K562 (cell line): ENCODE data around the gene LSS. TPM values are rescaled to one million over a fixed set of nuclear protein-coding genes. Genes with fewer than 3 reads are reported as not detected.
"Not testable (repeated sequence)": the region's sequence is repeated elsewhere in the genome, so short reads cannot be mapped to it uniquely, and the experiment has no call there.

Source experiments
- ARID1B ChIP-seq: fragments of 450-650 bp; IDR thresholded peaks from 2 replicates; pipeline ENCODE4 v1.6.1; 2016; ENCODE audit warnings: antibody characterized with exemption, mild to moderate bottlenecking, inconsistent platforms
- CTCFL ChIP-seq: IDR thresholded peaks from 2 replicates; pipeline ENCODE4 v1.6.1; 2011; ENCODE audit warnings: borderline replicate concordance, low read depth, mild to moderate bottlenecking, moderate library complexity, low read length; ENCODE audit not compliant: insufficient read depth, poor library complexity, severe bottlenecking
- DEAF1 ChIP-seq: fragments of 450-650 bp; formaldehyde crosslinking; IDR thresholded peaks from 2 replicates; pipeline ENCODE4 v1.4.0; 2020; ENCODE audit warnings: mild to moderate bottlenecking, moderate library complexity
- HDAC1 ChIP-seq, 2 experiments: fragments of 450-650 bp; IDR thresholded peaks; 2 replicates each; pipeline ENCODE4 v1.6.1; 2016 to 2017; ENCODE audit warnings: inconsistent platforms in 1 of 2, mild to moderate bottlenecking in 1 of 2, moderate library complexity in 1 of 2
- L3MBTL2 ChIP-seq: fragments of 450-650 bp; IDR thresholded peaks from 2 replicates; pipeline ENCODE4 v1.6.1; 2016; ENCODE audit warnings: mild to moderate bottlenecking, moderate library complexity
- LARP7 ChIP-seq: fragments of 450-650 bp; IDR thresholded peaks from 2 replicates; pipeline ENCODE4 v1.6.1; 2016
- MTA1 ChIP-seq: fragments of 450-650 bp; IDR thresholded peaks from 2 replicates; pipeline ENCODE4 v1.6.1; 2017; ENCODE audit warnings: borderline replicate concordance
- MTA3 ChIP-seq: fragments of 450-650 bp; formaldehyde crosslinking; IDR thresholded peaks from 2 replicates; pipeline ENCODE4 v1.6.1; 2017; ENCODE audit warnings: mild to moderate bottlenecking, borderline replicate concordance
- NRF1 ChIP-seq, 2 experiments: fragments of 450-650 bp; IDR thresholded peaks in 1 of 2; conservative IDR thresholded peaks in 1 of 2; 2 replicates each; pipeline ENCODE4 v1.6.1; 2014; ENCODE audit warnings: mild to moderate bottlenecking in 2 of 2
- PHF20 ChIP-seq: fragments of 450-650 bp; IDR thresholded peaks from 2 replicates; pipeline ENCODE4 v1.6.1; 2018; ENCODE audit not compliant: partially characterized antibody
- PKNOX1 ChIP-seq: fragments of 450-650 bp; IDR thresholded peaks from 2 replicates; pipeline ENCODE4 v1.6.1; 2016
- SMARCA4 ChIP-seq: fragments of 450-650 bp; IDR thresholded peaks from 2 replicates; pipeline ENCODE4 v1.6.1; 2016
- SMARCA5 ChIP-seq: fragments of 450-650 bp; IDR thresholded peaks from 2 replicates; pipeline ENCODE4 v1.6.1; 2016
- SMARCE1 ChIP-seq: fragments of 450-650 bp; IDR thresholded peaks from 2 replicates; pipeline ENCODE4 v1.7.1; 2016; ENCODE audit warnings: mild to moderate bottlenecking
- TOE1 ChIP-seq, 2 experiments: fragments of 450-650 bp in 1 of 2; sonication (generic) in 1 of 2; formaldehyde crosslinking in 1 of 2; IDR thresholded peaks; 2 replicates each; pipeline versions ENCODE4 v1.7.1 to v1.8.0; 2016 to 2022; ENCODE audit warnings: borderline replicate concordance in 2 of 2, mild to moderate bottlenecking in 2 of 2, antibody characterized with exemption in 1 of 2, inconsistent platforms in 1 of 2, low read depth in 1 of 2, missing genetic modification reagents in 1 of 2, moderate library complexity in 1 of 2
- TRIM24 ChIP-seq, 2 experiments: fragments of 450-650 bp; IDR thresholded peaks; 2 replicates each; pipeline ENCODE4 v1.6.1; 2016
- ZBTB2 ChIP-seq: fragments of 450-650 bp; IDR thresholded peaks from 2 replicates; pipeline ENCODE4 v1.6.1; 2016; ENCODE audit warnings: antibody characterized with exemption
- ZBTB33 ChIP-seq: sonication (generic); formaldehyde crosslinking; IDR thresholded peaks from 2 replicates; pipeline ENCODE4 v1.8.1; 2023; ENCODE audit warnings: mild to moderate bottlenecking, missing genetic modification reagents
- ZEB2 ChIP-seq: fragments of 450-650 bp; IDR thresholded peaks from 2 replicates; pipeline ENCODE4 v1.6.1; 2016
- ZKSCAN1 ChIP-seq: fragments of 150-350 bp; IDR thresholded peaks from 2 replicates; pipeline ENCODE4 v1.6.1; 2016; ENCODE audit warnings: low read depth, low read length
- polyA plus RNA-seq, 8 experiments: library from polyadenylated mRNA; depleted of rRNA in 4 of 8; stranded (reverse) in 5 of 8; unstranded in 3 of 8; fragments of >200 nt; fragmentation: Nextera tagmentation in 2 of 8; fragmentation: Illumina TruSeq in 1 of 8; extraction: Ambion mirVana in 2 of 8; extraction: Trizol in 1 of 8; gene quantifications; 2 replicates each; pipeline versions ENCODE4 v1.2.1 to v1.2.3, GENCODE V29; 2011 to 2014; ENCODE audit warnings: inconsistent platforms in 1 of 8, missing spikeins in 1 of 8
- total RNA-seq, 7 experiments: library from RNA; depleted of rRNA in 6 of 7; stranded (reverse); fragments of >200 nt in 6 of 7; fragmentation: Illumina TruSeq in 2 of 7; extraction: Trizol in 2 of 7; gene quantifications; 2 replicates each; pipeline versions ENCODE4 v1.2.1 to v1.2.3, GENCODE V29; 2011 to 2021; ENCODE audit warnings: low replicate concordance in 1 of 7

LSS gene
- total and polyA plus RNA-seq, 9 of the 15 experiments (the other 6 are each of a cell fraction or from before 2014, with no cell fraction given) = 2.2 to 89.5 (median 37.4) TPM

GRCh38 chr21:46147429-46147828 lies 81.1 kb downstream of the LSS start (continued):
- TF ChIP-seq TOE1 (IDR thresholded peaks at IDR 0.05; ENCODE audit: borderline replicate concordance) (peak; percentile 68; the same call in 1 of the 2 replicates), ARID1B (peak; percentile 37), SMARCA5 (0 out of 2 replicates have a peak, but pooled peaks have one; percentile 73), PKNOX1 (peak; percentile 12; the same call in 1 of the 2 replicates), ZEB2 (peak; percentile 54; the same call in 1 of the 2 replicates), DEAF1 (peak; percentile 58), ZKSCAN1 (0 out of 2 replicates have a peak, but pooled peaks have one; percentile 11), ZBTB33 (CRISPR knock-in tag) (0 out of 2 replicates have a peak, but pooled peaks have one; percentile 25), L3MBTL2 (peak; percentile 45; the same call in 1 of the 2 replicates), NRF1 (conservative IDR thresholded peaks at IDR 0.05 in 1 of 2, IDR thresholded peaks at IDR 0.05 in 1 of 2) (0 out of 4 replicates have a peak, but pooled peaks have one; percentile 30 to 39), MTA3 (0 out of 2 replicates have a peak, but pooled peaks have one; percentile 31), HDAC1 (IDR thresholded peaks at IDR 0.05) (peak in 1 of 2 experiments; percentile 40; a peak in 1 of 4 replicates), ZBTB2 (peak; percentile 66; the same call in 1 of the 2 replicates), SMARCE1 (peak; percentile 51; the same call in 1 of the 2 replicates), MTA1 (peak; percentile 52; the same call in 1 of the 2 replicates), TRIM24 (IDR thresholded peaks at IDR 0.05) (peak; percentile 18 to 29; a peak in 1 of 4 replicates), SMARCA4 (peak; percentile 34; the same call in 1 of the 2 replicates), LARP7 (peak; percentile 32; the same call in 1 of the 2 replicates), PHF20 (peak; percentile 45), CTCFL (peak; percentile 70)
- TF ChIP-seq TOE1 (CRISPR knock-in tag; IDR thresholded peaks at IDR 0.05; ENCODE audit: borderline replicate concordance, low read depth) = not testable (repeated sequence)
